NB4 (cell line): ENCODE measurements around the gene FGF18.

Experiments
- CTCF ChIP-seq: IDR thresholded peaks from one replicate; pipeline ENCODE4 v1.5.1; 2012; ENCODE audit warnings: low read depth, low read length
- POLR2A ChIP-seq: IDR thresholded peaks from 2 replicates; pipeline ENCODE4 v1.6.1; 2011; ENCODE audit warnings: mild to moderate bottlenecking; ENCODE audit not compliant: insufficient read length; ENCODE audit errors: extremely low read depth

DNA sequence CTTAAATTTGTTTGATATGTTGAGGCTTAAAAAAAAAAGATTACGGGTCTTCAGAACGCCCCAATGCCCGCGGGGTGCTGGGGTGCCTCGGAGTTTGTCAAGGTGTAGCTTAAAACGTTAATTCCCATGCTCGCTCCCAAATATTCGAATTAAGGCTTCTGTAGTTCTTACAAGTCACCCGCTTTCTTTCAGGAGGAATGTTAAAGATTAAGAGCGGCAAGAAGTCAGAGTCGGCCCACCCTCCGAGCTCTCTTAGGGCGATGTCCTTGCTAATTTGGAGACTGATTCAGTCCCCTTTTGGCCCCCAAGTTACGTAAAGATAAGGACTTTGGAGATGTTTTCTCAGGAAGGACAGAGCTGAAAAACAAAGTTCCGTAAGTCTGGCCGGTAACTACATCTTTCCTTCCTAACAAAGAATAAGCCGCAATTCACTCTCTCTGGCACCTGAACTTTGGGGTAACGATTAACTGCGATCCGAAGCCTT is 32.5 kb upstream of the FGF18 start:
- no peak for TF ChIP-seq CTCF
- no peak for TF ChIP-seq POLR2A
